ENCODE results near the gene CCDC197. TPM values are rescaled to one million over a fixed set of nuclear protein-coding genes. Genes with fewer than 3 reads are reported as not detected.
A peak's percentile ranks its signal among the peaks of the same experiment; 100 is the strongest.

The CCDC197 gene
- total and polyA plus RNA-seq, 9 of the 15 experiments (the other 6 are each of a cell fraction or from before 2014, with no cell fraction given): not detected

- TF ChIP-seq FOXK2 (conservative IDR thresholded peaks at IDR 0.05 in 1 of 2, IDR thresholded peaks at IDR 0.05 in 1 of 2; ENCODE audit: low read depth in 2 of 2): no peak
- no peak for TF ChIP-seq KDM5B (IDR thresholded peaks at IDR 0.05; ENCODE audit: insufficient replicate concordance, low read depth, low read length)
- no peak for TF ChIP-seq ZFP30 (CRISPR knock-in tag; IDR thresholded peaks at IDR 0.05; ENCODE audit: borderline replicate concordance)
- TF ChIP-seq CHD2 (IDR thresholded peaks at IDR 0.05; ENCODE audit: low read depth, low read length): peak; percentile 72
- no peak for TF ChIP-seq ZC3H11A (IDR thresholded peaks at IDR 0.05; ENCODE audit: low read depth, low read length)
- no peak for TF ChIP-seq STAT5A (IDR thresholded peaks at IDR 0.05; ENCODE audit: borderline replicate concordance, low read length)
- TF ChIP-seq ATF1 (CRISPR knock-in tag; IDR thresholded peaks at IDR 0.05): peak; percentile 33; the same call in 1 of the 2 replicates
- peak; percentile 92 for TF ChIP-seq ATF1 (tag; IDR thresholded peaks at IDR 0.05)
- TF ChIP-seq, protein P1, sequence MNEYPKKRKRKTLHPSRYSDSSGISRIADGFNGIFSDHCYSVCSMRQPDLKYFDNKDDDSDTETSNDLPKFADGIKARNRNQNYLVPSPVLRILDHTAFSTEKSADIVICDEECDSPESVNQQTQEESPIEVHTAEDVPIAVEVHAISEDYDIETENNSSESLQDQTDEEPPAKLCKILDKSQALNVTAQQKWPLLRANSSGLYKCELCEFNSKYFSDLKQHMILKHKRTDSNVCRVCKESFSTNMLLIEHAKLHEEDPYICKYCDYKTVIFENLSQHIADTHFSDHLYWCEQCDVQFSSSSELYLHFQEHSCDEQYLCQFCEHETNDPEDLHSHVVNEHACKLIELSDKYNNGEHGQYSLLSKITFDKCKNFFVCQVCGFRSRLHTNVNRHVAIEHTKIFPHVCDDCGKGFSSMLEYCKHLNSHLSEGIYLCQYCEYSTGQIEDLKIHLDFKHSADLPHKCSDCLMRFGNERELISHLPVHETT (CRISPR knock-in tag; conservative IDR thresholded peaks at IDR 0.05 in 1 of 2, IDR thresholded peaks at IDR 0.05 in 1 of 2): no peak
- TF ChIP-seq SNAPC5 (CRISPR knock-in tag; IDR thresholded peaks at IDR 0.05): no peak
- TF ChIP-seq EHMT2 (IDR thresholded peaks at IDR 0.05): no peak
- no peak for TF ChIP-seq ILF3 (IDR thresholded peaks at IDR 0.05; ENCODE audit: borderline replicate concordance)
- no peak for TF ChIP-seq ZNF75A (CRISPR knock-in tag; IDR thresholded peaks at IDR 0.05)
- TF ChIP-seq ZNF431 (CRISPR knock-in tag; IDR thresholded peaks at IDR 0.05): no peak
- TF ChIP-seq ZNF445 (CRISPR knock-in tag; IDR thresholded peaks at IDR 0.05; ENCODE audit: low read depth): no peak
- peak; percentile 84 for TF ChIP-seq EGR1 (conservative IDR thresholded peaks at IDR 0.05)
- TF ChIP-seq COPS2 (conservative IDR thresholded peaks at IDR 0.05): no peak
- no peak for TF ChIP-seq ZNF778 (CRISPR knock-in tag; IDR thresholded peaks at IDR 0.05)
- no peak for TF ChIP-seq RHOXF2B (CRISPR knock-in tag; conservative IDR thresholded peaks at IDR 0.05)
Measured at GRCh38 chr14:94026173-94026888, 29.2 kb downstream of the CCDC197 start, which contains the start of gene OTUB2 (continued).
